AG09309 (cell line): ENCODE measurements around the gene RBFOX2.

Experiments
- DNase-seq: peaks from one replicate; pipeline ENCODE4 v3.0.0-alpha.2; 2010; ENCODE audit warnings: low read depth
- H3K4me3 ChIP-seq: 2 replicates; pipeline ENCODE4 v1.5.1; 2011; ENCODE audit warnings: mild to moderate bottlenecking, low read depth, low read length, moderate library complexity; ENCODE audit not compliant: control insufficient read depth
- TF ChIP-seq, protein P1 (sequence below): IDR thresholded peaks from 2 replicates; pipeline ENCODE4 v1.5.1; 2011; ENCODE audit warnings: mild to moderate bottlenecking, low read depth, low read length, inconsistent platforms; ENCODE audit not compliant: insufficient read depth, control insufficient read depth; ENCODE audit errors: missing control alignments

The RBFOX2 gene

DNA sequence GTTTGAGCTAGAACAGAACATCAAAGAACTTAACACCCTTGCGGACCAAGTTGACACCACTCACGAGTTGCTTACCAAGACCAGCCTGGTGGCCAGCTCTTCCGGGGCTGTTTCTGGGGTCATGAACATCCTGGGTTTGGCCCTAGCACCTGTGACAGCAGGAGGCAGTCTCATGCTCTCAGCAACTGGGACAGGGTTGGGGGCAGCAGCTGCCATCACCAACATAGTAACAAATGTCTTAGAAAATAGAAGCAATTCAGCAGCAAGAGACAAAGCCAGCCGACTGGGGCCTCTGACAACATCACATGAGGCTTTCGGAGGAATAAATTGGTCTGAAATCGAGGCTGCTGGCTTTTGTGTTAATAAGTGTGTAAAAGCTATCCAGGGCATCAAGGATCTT lies 302.2 kb downstream of the RBFOX2 start:
- H3K4me3 ChIP-seq = no peak overlapping the region
- no peak for DNase-seq
- TF ChIP-seq, protein P1, sequence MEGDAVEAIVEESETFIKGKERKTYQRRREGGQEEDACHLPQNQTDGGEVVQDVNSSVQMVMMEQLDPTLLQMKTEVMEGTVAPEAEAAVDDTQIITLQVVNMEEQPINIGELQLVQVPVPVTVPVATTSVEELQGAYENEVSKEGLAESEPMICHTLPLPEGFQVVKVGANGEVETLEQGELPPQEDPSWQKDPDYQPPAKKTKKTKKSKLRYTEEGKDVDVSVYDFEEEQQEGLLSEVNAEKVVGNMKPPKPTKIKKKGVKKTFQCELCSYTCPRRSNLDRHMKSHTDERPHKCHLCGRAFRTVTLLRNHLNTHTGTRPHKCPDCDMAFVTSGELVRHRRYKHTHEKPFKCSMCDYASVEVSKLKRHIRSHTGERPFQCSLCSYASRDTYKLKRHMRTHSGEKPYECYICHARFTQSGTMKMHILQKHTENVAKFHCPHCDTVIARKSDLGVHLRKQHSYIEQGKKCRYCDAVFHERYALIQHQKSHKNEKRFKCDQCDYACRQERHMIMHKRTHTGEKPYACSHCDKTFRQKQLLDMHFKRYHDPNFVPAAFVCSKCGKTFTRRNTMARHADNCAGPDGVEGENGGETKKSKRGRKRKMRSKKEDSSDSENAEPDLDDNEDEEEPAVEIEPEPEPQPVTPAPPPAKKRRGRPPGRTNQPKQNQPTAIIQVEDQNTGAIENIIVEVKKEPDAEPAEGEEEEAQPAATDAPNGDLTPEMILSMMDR = no peak

DNA sequence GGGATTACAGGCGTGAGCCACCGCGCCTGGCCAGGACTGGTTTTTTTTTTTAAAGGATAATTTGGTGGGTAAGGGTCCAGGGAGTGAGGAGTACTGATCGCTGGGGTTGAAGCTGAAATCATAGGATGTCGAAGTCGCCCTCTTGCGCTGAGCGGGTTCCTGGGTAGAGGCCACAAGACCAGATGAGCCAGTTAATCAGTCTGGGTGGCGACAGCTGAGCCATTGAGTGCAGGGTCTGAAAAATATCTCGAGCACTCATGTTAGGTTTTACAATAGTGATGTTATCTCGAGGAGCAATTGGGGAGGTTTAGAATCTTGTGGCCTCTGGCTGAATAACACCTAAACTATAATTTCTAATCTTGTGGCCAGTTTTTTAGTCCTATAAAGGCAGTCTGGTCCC lies 303.1 kb downstream of the RBFOX2 start:
- TF ChIP-seq, protein P1 = no peak
- DNase-seq = no peak
- no peak overlapping the region for H3K4me3 ChIP-seq

DNA sequence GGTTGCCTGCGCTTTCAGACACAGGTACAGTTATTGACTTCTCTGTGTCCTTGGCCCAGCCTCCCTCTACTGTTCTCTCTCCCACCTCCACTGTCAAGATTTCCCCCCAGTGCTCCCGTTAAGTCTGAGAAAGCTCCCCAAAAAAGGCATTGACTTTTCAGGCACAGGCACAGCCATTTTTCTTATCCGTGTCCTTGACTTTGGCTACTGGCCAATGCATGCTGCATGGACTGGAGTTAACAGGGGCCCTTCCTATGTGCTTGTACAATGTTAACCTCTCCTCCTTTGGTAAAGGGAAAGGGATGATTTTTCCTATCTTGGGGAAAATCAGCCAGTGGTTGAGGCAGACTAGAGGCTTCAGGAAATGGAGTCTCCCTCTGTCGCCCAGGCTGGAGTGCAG lies 306.7 kb downstream of the RBFOX2 start:
- DNase-seq = no peak
- TF ChIP-seq, protein P1 = no peak
- H3K4me3 ChIP-seq = no peak overlapping the region

DNA sequence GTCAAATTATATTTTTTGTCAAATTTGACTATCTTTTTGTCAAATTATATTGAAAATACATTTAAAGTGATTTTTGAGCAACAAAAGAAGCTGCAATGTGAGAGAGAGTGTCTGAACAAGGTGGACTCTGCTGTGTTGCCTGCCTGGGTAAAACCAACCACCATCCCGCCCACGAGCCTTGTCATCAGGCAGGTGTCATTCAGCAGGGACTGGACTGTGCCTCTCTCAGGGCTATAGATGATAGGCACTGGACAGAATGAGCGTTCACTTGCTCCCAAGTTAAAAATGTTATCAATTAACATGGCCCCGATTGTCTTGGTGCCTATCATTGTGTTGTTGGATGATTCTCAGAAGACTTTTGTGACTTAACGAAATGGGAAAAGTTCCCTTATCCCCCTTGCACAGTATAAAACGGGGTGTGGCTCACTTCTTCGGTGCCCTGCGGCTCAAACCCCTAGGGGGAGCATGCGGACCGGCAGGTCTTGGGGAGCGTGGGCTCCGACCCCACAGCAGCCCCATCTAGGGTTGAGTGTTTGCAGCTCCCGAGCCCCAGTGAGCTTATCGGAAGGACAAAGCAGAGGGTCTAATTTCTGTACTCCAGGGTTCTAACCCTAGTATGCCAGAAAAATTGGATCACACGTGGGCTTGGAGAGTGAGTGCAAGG lies 309.3 kb downstream of the RBFOX2 start:
- DNase-seq = no peak
- no peak overlapping the region for H3K4me3 ChIP-seq
- TF ChIP-seq, protein P1 = no peak

DNA sequence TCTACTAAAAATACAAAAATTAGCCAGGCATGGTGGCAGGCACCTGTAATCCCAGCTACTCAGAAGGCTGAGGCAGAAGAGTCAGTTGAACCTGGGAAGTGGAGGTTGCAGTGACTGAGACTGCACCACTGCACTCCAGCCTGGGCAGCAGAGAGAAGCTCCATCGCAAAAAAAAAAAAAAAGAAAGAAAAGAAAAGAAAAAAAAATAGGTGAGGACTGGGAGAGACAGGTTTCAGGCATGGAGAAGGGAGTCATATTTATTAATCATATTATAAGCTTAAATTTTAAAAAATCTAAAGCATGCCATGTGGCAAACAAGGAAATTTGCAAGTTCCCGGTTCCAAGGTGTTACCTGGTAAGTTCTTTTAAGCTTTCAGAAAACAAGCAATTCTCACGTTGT lies 311.1 kb downstream of the RBFOX2 start, which contains the start of gene APOL5:
Gene APOL5, plus strand, starts transcription at position 301 of the 400 bp plus-strand sequence. Its CDS starts 0 bp downstream, at position 301.
- TF ChIP-seq, protein P1 = no peak
- no peak for DNase-seq
- H3K4me3 ChIP-seq = no peak within 1 kb of the TSS

DNA sequence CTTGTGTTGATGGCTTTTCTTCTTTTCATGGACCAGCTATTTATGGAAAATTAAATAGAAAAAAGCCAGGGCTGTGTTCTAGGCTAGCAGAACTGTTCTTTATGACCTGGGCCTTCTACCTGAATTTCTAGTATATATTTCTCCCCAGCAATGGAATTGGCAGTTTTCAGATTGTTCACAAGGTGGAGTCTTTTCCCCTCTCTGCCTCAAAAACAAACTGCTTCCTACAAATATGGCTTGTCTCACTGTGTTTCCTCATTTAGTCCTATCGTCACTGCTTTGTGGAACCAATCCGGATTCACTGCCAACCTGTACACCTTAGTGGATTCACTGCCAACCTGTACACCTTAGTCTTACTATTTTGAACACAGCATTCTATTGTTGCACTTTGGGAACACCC lies 316.0 kb downstream of the RBFOX2 start:
- DNase-seq = no peak
- H3K4me3 ChIP-seq = no peak overlapping the region
- TF ChIP-seq, protein P1 = no peak
